Astrocyte (in vitro differentiated cells and primary cell): ENCODE measurements around the gene FXYD4. TPM values are rescaled to one million over a fixed set of nuclear protein-coding genes. Genes with fewer than 3 reads are reported as not detected.

Experiments used
- DNase-seq: peaks from one replicate; pipeline ENCODE4 v3.0.0-alpha.2; 2010; ENCODE audit warnings: low read depth
- FAIRE-seq: peaks from 2 replicates; lab custom pipeline; 2011; peaks lifted over from hg19 to GRCh38; lab: Jason Lieb, UNC
- H2AFZ ChIP-seq: 2 replicates; pipeline ENCODE4 v1.6.0; 2012; ENCODE audit warnings: low read depth, low read length, inconsistent platforms
- H3K27ac ChIP-seq: 2 replicates; pipeline ENCODE4 v1.5.1; 2011; ENCODE audit warnings: low read depth, low read length, inconsistent platforms
- H3K27me3 ChIP-seq: 2 replicates; pipeline ENCODE4 v1.6.0; 2011; ENCODE audit warnings: low read length, inconsistent platforms; ENCODE audit not compliant: insufficient read depth
- H3K36me3 ChIP-seq: 2 replicates; pipeline ENCODE4 v1.5.1; 2011; ENCODE audit warnings: low read length, inconsistent platforms; ENCODE audit not compliant: insufficient read depth
- H3K4me1 ChIP-seq: 2 replicates; pipeline ENCODE4 v1.5.1; 2011; ENCODE audit warnings: low read length, inconsistent platforms; ENCODE audit not compliant: insufficient read depth
- H3K4me2 ChIP-seq: 2 replicates; pipeline ENCODE4 v1.6.0; 2012; ENCODE audit warnings: low read length, inconsistent platforms
- H3K4me3 ChIP-seq: 2 replicates; pipeline ENCODE4 v1.5.1; 2011; ENCODE audit warnings: low read depth, mild to moderate bottlenecking, low read length, inconsistent platforms; ENCODE audit not compliant: insufficient read depth
- H3K79me2 ChIP-seq: 2 replicates; pipeline ENCODE4 v1.6.0; 2012; ENCODE audit warnings: mild to moderate bottlenecking, low read length, inconsistent platforms; ENCODE audit not compliant: insufficient read depth
- H3K9ac ChIP-seq: 2 replicates; pipeline ENCODE4 v1.6.0; 2012; ENCODE audit warnings: mild to moderate bottlenecking, low read length, inconsistent platforms
- H3K9me3 ChIP-seq: 2 replicates; pipeline ENCODE4 v1.5.1; 2012; ENCODE audit warnings: low read depth, mild to moderate bottlenecking, low read length, inconsistent platforms; ENCODE audit not compliant: insufficient read depth
- H4K20me1 ChIP-seq: 2 replicates; pipeline ENCODE4 v1.6.0; 2012; ENCODE audit warnings: low read length, inconsistent platforms; ENCODE audit not compliant: insufficient read depth
- H3K27ac Mint-ChIP-seq: one replicate; pipeline ENCODE4 v1.8.0; 2021; ENCODE audit warnings: mild to moderate bottlenecking, mixed read lengths; ENCODE audit not compliant: unreplicated experiment
- H3K27me3 Mint-ChIP-seq: one replicate; pipeline ENCODE4 v1.8.0; 2021; ENCODE audit warnings: low read depth, mixed read lengths; ENCODE audit not compliant: unreplicated experiment
- H3K36me3 Mint-ChIP-seq: one replicate; pipeline ENCODE4 v1.8.0; 2021; ENCODE audit warnings: low read depth, mixed read lengths; ENCODE audit not compliant: unreplicated experiment
- H3K4me1 Mint-ChIP-seq: one replicate; pipeline ENCODE4 v1.8.0; 2021; ENCODE audit warnings: low read depth, mixed read lengths; ENCODE audit not compliant: unreplicated experiment
- H3K4me3 Mint-ChIP-seq: one replicate; pipeline ENCODE4 v1.8.0; 2021; ENCODE audit warnings: mild to moderate bottlenecking, moderate library complexity, mixed read lengths; ENCODE audit not compliant: unreplicated experiment
- H3K9me3 Mint-ChIP-seq: one replicate; pipeline ENCODE4 v1.8.0; 2021; ENCODE audit warnings: mild to moderate bottlenecking, mixed read lengths; ENCODE audit not compliant: unreplicated experiment
- CTCF ChIP-seq: IDR thresholded peaks from 2 replicates; pipeline ENCODE4 v1.5.1; 2011; ENCODE audit warnings: low read depth, mild to moderate bottlenecking, inconsistent platforms, low read length, moderate library complexity; ENCODE audit not compliant: insufficient read depth
- EZH2 ChIP-seq: IDR thresholded peaks from 2 replicates; pipeline ENCODE4 v1.6.1; 2012; ENCODE audit warnings: mild to moderate bottlenecking, low read length, inconsistent platforms; ENCODE audit not compliant: insufficient read depth
- total RNA-seq: library from RNA; stranded (reverse); gene quantifications from 2 replicates; pipeline ENCODE4 v1.2.1, GENCODE V29; 2021

The FXYD4 gene
- total RNA-seq, 1 donor from 2014 or later: not detected

DNA sequence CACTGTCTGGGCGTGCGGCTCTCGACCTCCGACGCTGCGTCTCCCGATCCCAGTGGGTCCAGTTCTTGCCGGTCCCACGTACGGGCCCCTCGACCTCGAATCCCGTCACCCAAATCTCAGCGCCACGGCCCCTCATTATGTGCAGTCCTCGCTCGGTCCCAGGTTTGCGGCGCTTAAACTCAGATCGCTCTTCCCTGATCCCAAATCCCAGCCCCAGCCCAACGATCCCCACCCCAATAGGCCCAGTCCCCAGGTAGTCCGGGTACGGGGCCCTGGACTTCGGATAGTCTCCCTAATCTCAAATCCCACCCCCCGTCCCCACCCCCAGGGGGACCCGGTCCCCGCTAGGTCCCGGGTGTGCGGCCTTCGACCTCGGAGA, 36.9 kb downstream of the FXYD4 start:
- no peaks in the 10 kb centered on the region for H3K9me3 ChIP-seq
- no peak for DNase-seq
- peaks cover 46% of the 10 kb centered on the region for H4K20me1 ChIP-seq
- peaks cover 11% of the 10 kb centered on the region for H3K4me1 ChIP-seq
- H3K27ac Mint-ChIP-seq: peak overlapping the region; percentile 99
- H3K27me3 ChIP-seq: no peaks in the 10 kb centered on the region
- peak overlapping the region; percentile 98 for H3K4me2 ChIP-seq
- peaks cover 10% of the 10 kb centered on the region for H3K4me1 Mint-ChIP-seq
- H3K9me3 Mint-ChIP-seq: no peaks in the 10 kb centered on the region
- no peaks in the 10 kb centered on the region for H3K27me3 Mint-ChIP-seq
- peak overlapping the region; percentile 97 for H3K4me3 Mint-ChIP-seq
- peaks cover 56% of the 10 kb centered on the region for H3K79me2 ChIP-seq
- no peak for TF ChIP-seq CTCF
- no peak for TF ChIP-seq EZH2
- H3K27ac ChIP-seq: peak overlapping the region; percentile 98
- H2AFZ ChIP-seq: no peak overlapping the region
- peaks cover 6% of the 10 kb centered on the region for H3K36me3 Mint-ChIP-seq
- peak overlapping the region; percentile 93 for H3K9ac ChIP-seq
- peak overlapping the region; percentile 79 for H3K4me3 ChIP-seq
- no peak for FAIRE-seq
- no peaks in the 10 kb centered on the region for H3K36me3 ChIP-seq

- DNase-seq (peak; percentile 88), FAIRE-seq (no peak)
- Mint-ChIP-seq H3K4me1 (peaks cover 8% of the 10 kb centered on the region), H3K27me3 (no peaks in the 10 kb centered on the region), H3K9me3 (no peaks in the 10 kb centered on the region), H3K4me3 (peak within 1 kb of the TSS; percentile 97), H3K36me3 (peaks cover 6% of the 10 kb centered on the region), H3K27ac (peak within 1 kb of the TSS; percentile 99)
- Histone ChIP-seq H3K36me3 (no peaks in the 10 kb centered on the region), H3K9ac (peak within 1 kb of the TSS; percentile 93), H3K79me2 (peaks cover 51% of the 10 kb centered on the region), H4K20me1 (peaks cover 40% of the 10 kb centered on the region), H2AFZ (peak within 1 kb of the TSS; percentile 99), H3K4me3 (peak within 1 kb of the TSS; percentile 79), H3K9me3 (no peaks in the 10 kb centered on the region), H3K4me2 (peak within 1 kb of the TSS; percentile 98), H3K27me3 (no peaks in the 10 kb centered on the region), H3K4me1 (peaks cover 11% of the 10 kb centered on the region), H3K27ac (peak within 1 kb of the TSS; percentile 98)
- TF ChIP-seq EZH2: no peak
- no peak for TF ChIP-seq CTCF
These were observed 37.4 kb downstream of the FXYD4 start, which contains the start of gene HNRNPF for GRCh38 chr10:43408710-43409384. TSS of gene HNRNPF (minus strand) at chr10:43409186. CDS start at chr10:43387884, 21,302 bp downstream.
